AG04449 (cell line): Measurements from ENCODE around the gene CRLF2.

Experiments used
- CTCF ChIA-PET: fragments of 350-600 bp; formaldehyde crosslinking; extraction: SDS; loops from one replicate; lab custom pipeline; 2021; ENCODE audit warnings: antibody characterized with exemption; lab: Yijun Ruan, JAX
- POLR2A ChIA-PET: fragments of 400-600, 350-600 bp; formaldehyde crosslinking; extraction: SDS; loops from one replicate; lab custom pipeline; 2020; ENCODE audit warnings: antibody characterized with exemption, inconsistent platforms; lab: Yijun Ruan, JAX
- DNase-seq: peaks from one replicate; pipeline ENCODE4 v3.0.0-alpha.2; 2010; ENCODE audit warnings: low read depth, low spot score
- H3K4me3 ChIP-seq: 2 replicates; pipeline ENCODE4 v1.5.1; 2011; ENCODE audit warnings: low read depth, mild to moderate bottlenecking, control low read depth, low read length
- TF ChIP-seq, protein P1 (sequence below): IDR thresholded peaks from one replicate; pipeline ENCODE4 v1.5.1; 2011; ENCODE audit warnings: mild to moderate bottlenecking, moderate library complexity, low read length, control low read depth, inconsistent platforms; ENCODE audit not compliant: insufficient read depth; ENCODE audit errors: missing control alignments

CRLF2 gene

DNA sequence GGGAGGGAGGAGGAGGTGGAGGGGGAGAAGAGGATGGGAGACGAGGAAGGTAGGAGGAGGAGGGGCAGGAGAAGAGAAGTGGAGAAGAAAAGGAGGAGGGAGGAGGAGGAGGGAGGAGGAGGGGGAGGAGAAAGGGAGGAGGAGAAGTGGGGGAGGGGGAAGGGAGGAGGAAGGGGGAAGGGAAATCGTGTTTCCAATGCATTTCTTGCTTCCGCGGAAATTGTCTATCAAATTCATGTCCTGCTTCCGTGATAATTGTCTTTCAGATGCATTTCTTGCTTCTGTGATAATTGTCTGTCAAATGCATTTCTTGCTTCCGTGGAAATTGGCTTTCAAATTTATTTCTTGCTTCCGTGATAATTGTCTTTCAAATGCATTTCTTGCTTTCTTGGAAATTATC is 43.3 kb downstream of the CRLF2 start:
- DNase-seq, result no peak
- TF ChIP-seq, protein P1, sequence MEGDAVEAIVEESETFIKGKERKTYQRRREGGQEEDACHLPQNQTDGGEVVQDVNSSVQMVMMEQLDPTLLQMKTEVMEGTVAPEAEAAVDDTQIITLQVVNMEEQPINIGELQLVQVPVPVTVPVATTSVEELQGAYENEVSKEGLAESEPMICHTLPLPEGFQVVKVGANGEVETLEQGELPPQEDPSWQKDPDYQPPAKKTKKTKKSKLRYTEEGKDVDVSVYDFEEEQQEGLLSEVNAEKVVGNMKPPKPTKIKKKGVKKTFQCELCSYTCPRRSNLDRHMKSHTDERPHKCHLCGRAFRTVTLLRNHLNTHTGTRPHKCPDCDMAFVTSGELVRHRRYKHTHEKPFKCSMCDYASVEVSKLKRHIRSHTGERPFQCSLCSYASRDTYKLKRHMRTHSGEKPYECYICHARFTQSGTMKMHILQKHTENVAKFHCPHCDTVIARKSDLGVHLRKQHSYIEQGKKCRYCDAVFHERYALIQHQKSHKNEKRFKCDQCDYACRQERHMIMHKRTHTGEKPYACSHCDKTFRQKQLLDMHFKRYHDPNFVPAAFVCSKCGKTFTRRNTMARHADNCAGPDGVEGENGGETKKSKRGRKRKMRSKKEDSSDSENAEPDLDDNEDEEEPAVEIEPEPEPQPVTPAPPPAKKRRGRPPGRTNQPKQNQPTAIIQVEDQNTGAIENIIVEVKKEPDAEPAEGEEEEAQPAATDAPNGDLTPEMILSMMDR, result no peak
- ChIA-PET CTCF (no interaction called here), POLR2A (no interaction called here)
- no peak overlapping the region for H3K4me3 ChIP-seq

- DNase-seq, result no peak
- ChIA-PET CTCF (no interaction called here), POLR2A (no interaction called here)
- H3K4me3 ChIP-seq, result no peak overlapping the region
- TF ChIP-seq, protein P1, result no peak
These were observed 44.4 kb downstream of the CRLF2 start for GRCh38 chrX:1167918-1168481.

GRCh38 chrX:1167466-1167865 is 45.0 kb downstream of the CRLF2 start:
- no peak for DNase-seq
- ChIA-PET CTCF (no interaction called here), POLR2A (no interaction called here)
- no peak overlapping the region for H3K4me3 ChIP-seq
- TF ChIP-seq, protein P1, result no peak

- CTCF ChIA-PET, result no interaction called here
- POLR2A ChIA-PET, result no interaction called here
- no peak for DNase-seq
- TF ChIP-seq, protein P1, result no peak
- H3K4me3 ChIP-seq, result no peak overlapping the region
These were observed 46.8 kb downstream of the CRLF2 start for GRCh38 chrX:1165535-1166196.

DNA sequence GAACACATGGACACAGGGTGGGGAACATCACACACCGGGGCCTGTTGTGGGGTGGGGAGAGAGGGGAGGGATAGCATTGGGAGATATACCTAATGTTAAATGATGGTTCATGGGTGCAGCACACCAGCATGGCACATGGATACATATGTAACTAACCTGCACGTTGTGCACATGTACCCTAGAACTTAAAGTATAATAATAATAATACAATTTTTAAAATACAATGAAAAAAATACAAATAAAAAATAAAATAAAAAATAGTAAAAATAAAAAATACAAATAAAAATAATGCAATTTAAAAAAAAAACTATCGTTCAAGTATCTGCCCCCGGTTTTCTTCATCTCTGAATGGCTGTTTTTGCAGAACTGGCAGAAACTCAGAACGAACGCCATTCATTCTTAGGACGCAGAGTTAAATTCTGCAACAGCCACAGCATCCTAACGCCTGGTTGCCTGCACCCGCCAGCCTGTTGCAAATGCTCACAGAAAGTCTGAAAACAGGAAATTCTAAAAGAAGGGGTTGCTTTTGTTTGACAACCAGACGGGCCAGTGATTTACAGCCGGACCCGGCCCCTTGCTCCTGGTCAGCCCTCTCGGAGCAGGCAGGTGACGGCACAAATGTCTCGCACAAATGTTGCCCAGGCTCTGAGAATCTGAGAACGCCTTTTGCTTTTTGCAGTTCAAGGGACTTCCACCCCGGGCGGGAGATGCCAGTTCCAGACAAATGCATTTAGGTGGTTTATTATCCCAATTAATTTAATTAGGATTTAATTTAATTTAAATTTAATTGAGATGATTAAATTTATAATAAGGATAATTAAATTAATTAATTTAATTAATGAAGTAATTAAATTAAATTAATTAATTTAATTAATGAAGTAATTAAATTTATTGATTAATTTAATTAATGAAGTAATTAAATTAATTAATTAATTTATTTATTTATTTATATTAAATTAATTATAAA is 47.8 kb downstream of the CRLF2 start:
- POLR2A ChIA-PET, result no interaction called here
- CTCF ChIA-PET, result no interaction called here
- H3K4me3 ChIP-seq, result no peak overlapping the region
- DNase-seq, result no peak
- TF ChIP-seq, protein P1, result no peak

GRCh38 chrX:1163231-1163630 is 49.2 kb downstream of the CRLF2 start:
- POLR2A ChIA-PET, result no interaction called here
- no peak for DNase-seq
- H3K4me3 ChIP-seq, result no peak overlapping the region
- CTCF ChIA-PET, result no interaction called here
- TF ChIP-seq, protein P1, result no peak
